H1 (cell line): ENCODE data around the gene TMEM203. TPM values are rescaled to one million over a fixed set of nuclear protein-coding genes. Genes with fewer than 3 reads are reported as not detected.

ENCODE experiments used
- BACH1 ChIP-seq: IDR thresholded peaks from 2 replicates; pipeline ENCODE4 v1.6.1; 2012; ENCODE audit warnings: low read length, improper control_type of control experiment
- CHD7 ChIP-seq: fragments of 300-600 bp; sonication (generic); IDR thresholded peaks from 2 replicates; pipeline ENCODE4 v1.7.1; 2012; ENCODE audit warnings: low read length, moderate library complexity, mild to moderate bottlenecking, inconsistent platforms; ENCODE audit not compliant: insufficient replicate concordance
- HDAC6 ChIP-seq: IDR thresholded peaks from one replicate; pipeline ENCODE4 v1.7.1; 2012; ENCODE audit warnings: low read depth, mild to moderate bottlenecking, inconsistent platforms, low read length, moderate library complexity
- NANOG ChIP-seq: IDR thresholded peaks from 2 replicates; pipeline ENCODE4 v1.6.1; 2011; ENCODE audit warnings: low read length, low read depth, mild to moderate bottlenecking, inconsistent platforms; ENCODE audit not compliant: insufficient read depth, poor library complexity, severe bottlenecking
- POU5F1 ChIP-seq: IDR thresholded peaks from 2 replicates; pipeline ENCODE4 v1.6.1; 2011; ENCODE audit warnings: low read depth, mild to moderate bottlenecking, low read length, moderate library complexity
- RFX5 ChIP-seq: IDR thresholded peaks from 2 replicates; pipeline ENCODE4 v1.6.1; 2011; ENCODE audit warnings: low read depth, low read length, improper control_type of control experiment, borderline replicate concordance
- RNF2 ChIP-seq: fragments of 200-900, 300-1000 bp; sonication (generic); IDR thresholded peaks from 2 replicates; pipeline ENCODE4 v1.7.1; 2016; ENCODE audit warnings: borderline replicate concordance, low read depth, mild to moderate bottlenecking, antibody characterized with exemption, low read length; ENCODE audit not compliant: poor library complexity, severe bottlenecking; ENCODE audit errors: missing control alignments
- SAP30 ChIP-seq: fragments of 300-600 bp; sonication (generic); IDR thresholded peaks from 2 replicates; pipeline ENCODE4 v1.7.1; 2012; ENCODE audit warnings: low read length, moderate library complexity, mild to moderate bottlenecking, inconsistent platforms; ENCODE audit not compliant: insufficient read depth, insufficient replicate concordance
- SP4 ChIP-seq: IDR thresholded peaks from 2 replicates; pipeline ENCODE4 v1.6.1; 2012; ENCODE audit warnings: low read length, inconsistent platforms
- TAF1 ChIP-seq: IDR thresholded peaks from 2 replicates; pipeline ENCODE4 v1.6.1; 2011; ENCODE audit warnings: mild to moderate bottlenecking, low read depth, low read length
- TEAD4 ChIP-seq: IDR thresholded peaks from 2 replicates; pipeline ENCODE4 v1.6.1; 2012; ENCODE audit warnings: low read depth, low read length, inconsistent platforms, mixed read lengths
- polyA plus RNA-seq, 7 experiments: library from polyadenylated mRNA; depleted of rRNA in 3 of 7; stranded (reverse) in 5 of 7; unstranded in 2 of 7; fragments of >200 nt in 5 of 7; fragments of 200-250 nt in 2 of 7; gene quantifications; 1 replicate in 5 of 7; 2 replicates in 1 of 7; 4 replicates in 1 of 7; pipeline versions ENCODE4 v1.2.1 to v1.2.3, GENCODE V29; 2011 to 2013; ENCODE audit warnings: missing spikeins in 2 of 7, mixed read lengths in 2 of 7
- total RNA-seq: library from RNA; stranded (reverse); fragmentation: NEBNext Ultra II Directional; extraction: Animal tissue kit (Norgen Biotek cat#: 25700); gene quantifications from 2 replicates; pipeline ENCODE4 v1.2.1, GENCODE V29; 2021

TMEM203 gene
- total and polyA plus RNA-seq, 2 of the 8 experiments (the other 6 are each of a cell fraction or from before 2014, with no cell fraction given): 44.1 to 57.1 TPM

DNA sequence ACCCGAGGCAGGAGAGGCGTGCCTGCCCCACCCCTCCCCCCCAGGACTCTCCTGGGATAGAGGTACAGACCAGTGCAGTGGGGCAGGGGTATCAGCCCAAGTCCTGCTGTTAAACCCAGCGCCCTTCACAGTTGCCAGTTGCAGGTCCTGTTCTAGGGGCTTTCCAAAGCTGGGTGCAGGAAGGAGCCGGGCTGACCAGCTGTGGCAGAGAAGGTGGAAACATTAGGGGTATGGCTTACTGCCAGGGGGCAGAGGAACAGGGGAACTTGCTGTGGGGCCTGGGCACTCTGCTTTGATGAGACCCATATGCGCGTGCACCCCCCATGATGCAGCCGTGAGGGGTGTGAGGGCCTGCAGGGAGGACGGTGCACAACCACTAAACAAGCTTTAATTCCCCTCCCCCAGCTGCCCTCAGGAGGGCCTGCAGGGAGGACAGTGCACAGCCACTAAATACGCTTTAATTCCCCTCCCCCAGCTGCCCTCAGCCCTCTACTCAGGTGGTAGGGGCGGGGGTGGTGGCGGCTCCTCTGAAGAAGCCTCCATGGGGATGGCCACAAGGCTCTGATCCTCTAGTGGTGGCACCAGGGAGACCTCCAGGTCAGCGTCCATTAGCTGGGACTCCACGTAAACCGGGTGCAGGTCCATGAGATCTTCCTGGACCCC lies 34.8 kb downstream of the TMEM203 start (continued):
- no peak for TF ChIP-seq CHD7
- TF ChIP-seq NANOG: no peak
- TF ChIP-seq SP4: no peak
- TF ChIP-seq POU5F1: no peak
- no peak for TF ChIP-seq BACH1
- TF ChIP-seq HDAC6: no peak
- no peak for TF ChIP-seq RNF2
- TF ChIP-seq TEAD4: no peak
- no peak for TF ChIP-seq RFX5
- TF ChIP-seq TAF1: no peak
- TF ChIP-seq SAP30: no peak
